ENCODE data around the gene THY1.

The THY1 gene

GRCh38 chr11:119426142-119426541, 3.2 kb upstream of the THY1 start:
- TF ChIP-seq TAF1 (IDR thresholded peaks at IDR 0.05; ENCODE audit: low read depth): no peak

GRCh38 chr11:119424775-119425174, 1.8 kb upstream of the THY1 start:
- no peak for TF ChIP-seq ZBTB7A (IDR thresholded peaks at IDR 0.05; ENCODE audit: low read depth)
- TF ChIP-seq RAD21 (IDR thresholded peaks at IDR 0.05; ENCODE audit: low read depth): no peak
- TF ChIP-seq NFIC (IDR thresholded peaks at IDR 0.05): no peak
- no peak for TF ChIP-seq YY1 (IDR thresholded peaks at IDR 0.05; ENCODE audit: low read depth)
- no peak for TF ChIP-seq TEAD4 (IDR thresholded peaks at IDR 0.05)
- TF ChIP-seq CEBPB (IDR thresholded peaks at IDR 0.05): no peak
- TF ChIP-seq REST (IDR thresholded peaks at IDR 0.05; ENCODE audit: low read depth): no peak
- TF ChIP-seq, protein P1, sequence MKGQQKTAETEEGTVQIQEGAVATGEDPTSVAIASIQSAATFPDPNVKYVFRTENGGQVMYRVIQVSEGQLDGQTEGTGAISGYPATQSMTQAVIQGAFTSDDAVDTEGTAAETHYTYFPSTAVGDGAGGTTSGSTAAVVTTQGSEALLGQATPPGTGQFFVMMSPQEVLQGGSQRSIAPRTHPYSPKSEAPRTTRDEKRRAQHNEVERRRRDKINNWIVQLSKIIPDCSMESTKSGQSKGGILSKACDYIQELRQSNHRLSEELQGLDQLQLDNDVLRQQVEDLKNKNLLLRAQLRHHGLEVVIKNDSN (IDR thresholded peaks at IDR 0.05): no peak
- no peak for TF ChIP-seq FOXM1 (IDR thresholded peaks at IDR 0.05; ENCODE audit: borderline replicate concordance, low read depth)
- TF ChIP-seq, protein P2, sequence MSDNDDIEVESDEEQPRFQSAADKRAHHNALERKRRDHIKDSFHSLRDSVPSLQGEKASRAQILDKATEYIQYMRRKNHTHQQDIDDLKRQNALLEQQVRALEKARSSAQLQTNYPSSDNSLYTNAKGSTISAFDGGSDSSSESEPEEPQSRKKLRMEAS (IDR thresholded peaks at IDR 0.05): no peak
- TF ChIP-seq TAF1 (IDR thresholded peaks at IDR 0.05; ENCODE audit: low read depth): no peak
- no peak for TF ChIP-seq EP300 (IDR thresholded peaks at IDR 0.05; ENCODE audit: borderline replicate concordance)
- TF ChIP-seq CREB1 (IDR thresholded peaks at IDR 0.05; ENCODE audit: low read depth): no peak
- no peak for TF ChIP-seq EGR1 (IDR thresholded peaks at IDR 0.05)

DNA sequence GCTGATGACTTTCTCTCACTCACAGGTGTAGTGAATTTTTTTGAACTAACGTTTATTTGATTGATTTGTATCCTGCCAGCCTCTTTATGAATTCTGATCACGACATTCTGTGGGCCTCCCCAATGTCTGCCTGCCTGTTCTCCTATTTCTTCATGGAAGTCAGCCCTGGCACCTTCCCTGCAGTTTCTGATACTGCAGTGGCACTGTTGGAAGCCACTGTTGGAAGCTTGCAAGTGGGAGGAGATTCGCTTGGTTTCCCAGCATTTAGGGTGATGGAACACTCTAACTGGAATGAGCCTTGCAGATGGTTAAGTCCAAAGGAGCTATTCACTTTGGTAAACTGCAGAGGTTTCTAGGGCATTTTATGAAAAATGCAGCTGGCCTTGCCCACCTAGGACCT, 1.3 kb upstream of the THY1 start:
- no peak for TF ChIP-seq TCF12 (IDR thresholded peaks at IDR 0.05; ENCODE audit: low read depth)
- TF ChIP-seq, protein P2 (IDR thresholded peaks at IDR 0.05): no peak
- no peak for TF ChIP-seq CEBPB (IDR thresholded peaks at IDR 0.05)
- TF ChIP-seq TAF1 (IDR thresholded peaks at IDR 0.05; ENCODE audit: low read depth): no peak
- TF ChIP-seq ZBTB7A (IDR thresholded peaks at IDR 0.05; ENCODE audit: low read depth): no peak
- no peak for TF ChIP-seq CREB1 (IDR thresholded peaks at IDR 0.05; ENCODE audit: low read depth)
- TF ChIP-seq, protein P1 (IDR thresholded peaks at IDR 0.05): no peak
- no peak for TF ChIP-seq EGR1 (IDR thresholded peaks at IDR 0.05)
- TF ChIP-seq RAD21 (IDR thresholded peaks at IDR 0.05; ENCODE audit: low read depth): no peak
- TF ChIP-seq TEAD4 (IDR thresholded peaks at IDR 0.05): no peak
- no peak for TF ChIP-seq FOXM1 (IDR thresholded peaks at IDR 0.05; ENCODE audit: borderline replicate concordance, low read depth)
- no peak for TF ChIP-seq EP300 (IDR thresholded peaks at IDR 0.05; ENCODE audit: borderline replicate concordance)

- TF ChIP-seq FOXM1 (IDR thresholded peaks at IDR 0.05; ENCODE audit: borderline replicate concordance, low read depth): no peak
- no peak for TF ChIP-seq CREB1 (IDR thresholded peaks at IDR 0.05; ENCODE audit: low read depth)
- TF ChIP-seq TCF12 (IDR thresholded peaks at IDR 0.05; ENCODE audit: low read depth): no peak
- no peak for TF ChIP-seq EGR1 (IDR thresholded peaks at IDR 0.05)
- TF ChIP-seq TAF1 (IDR thresholded peaks at IDR 0.05; ENCODE audit: low read depth): no peak
- TF ChIP-seq YY1 (IDR thresholded peaks at IDR 0.05; ENCODE audit: low read depth): no peak
- TF ChIP-seq RAD21 (IDR thresholded peaks at IDR 0.05; ENCODE audit: low read depth): no peak
- TF ChIP-seq, protein P1 (IDR thresholded peaks at IDR 0.05): no peak
- TF ChIP-seq, protein P2 (IDR thresholded peaks at IDR 0.05): no peak
- no peak for TF ChIP-seq EP300 (IDR thresholded peaks at IDR 0.05; ENCODE audit: borderline replicate concordance)
- no peak for TF ChIP-seq ZBTB7A (IDR thresholded peaks at IDR 0.05; ENCODE audit: low read depth)
- TF ChIP-seq TEAD4 (IDR thresholded peaks at IDR 0.05): no peak
- no peak for TF ChIP-seq CEBPB (IDR thresholded peaks at IDR 0.05)
Measured at GRCh38 chr11:119423509-119424254, 710 bp upstream of the THY1 start.

GRCh38 chr11:119421941-119422808, 797 bp downstream of the THY1 start:
- TF ChIP-seq ZBTB7A (IDR thresholded peaks at IDR 0.05; ENCODE audit: low read depth): no peak
- TF ChIP-seq YY1 (IDR thresholded peaks at IDR 0.05; ENCODE audit: low read depth): no peak
- TF ChIP-seq EP300 (IDR thresholded peaks at IDR 0.05; ENCODE audit: borderline replicate concordance): no peak
- TF ChIP-seq, protein P2 (IDR thresholded peaks at IDR 0.05): no peak
- no peak for TF ChIP-seq TEAD4 (IDR thresholded peaks at IDR 0.05)
- no peak for TF ChIP-seq FOXM1 (IDR thresholded peaks at IDR 0.05; ENCODE audit: borderline replicate concordance, low read depth)
- no peak for TF ChIP-seq TCF12 (IDR thresholded peaks at IDR 0.05; ENCODE audit: low read depth)
- no peak for TF ChIP-seq REST (IDR thresholded peaks at IDR 0.05; ENCODE audit: low read depth)
- no peak for TF ChIP-seq EGR1 (IDR thresholded peaks at IDR 0.05)
- no peak for TF ChIP-seq CEBPB (IDR thresholded peaks at IDR 0.05)
